Measurements from ENCODE around the gene BHMT. TPM values are rescaled to one million over a fixed set of nuclear protein-coding genes. Genes with fewer than 3 reads are reported as not detected.

The BHMT gene
- total RNA-seq, 1 experiment from 2014 or later, result 0.72 TPM

- WGBS (ENCODE audit: extremely low coverage, insufficient read length, low lambda C conversion rate), result no CpG with 5 or more reads among the region's 3 CpGs
- H2BK15ac ChIP-seq (ENCODE audit: low read depth, low read length), result no peak overlapping the region
- H3K27ac Mint-ChIP-seq, result no peak overlapping the region
These were observed 3.5 kb upstream of the BHMT start for GRCh38 chr5:79108086-79108485.

More at GRCh38 chr5:79108086-79108485, 3.5 kb upstream of the BHMT start:
- H3K27me3 Mint-ChIP-seq (ENCODE audit: low read depth), result peaks cover 32% of the 10 kb centered on the region
- no peaks in the 10 kb centered on the region for H3K9me3 Mint-ChIP-seq
- Histone ChIP-seq H2BK120ac (ENCODE audit: low read depth, low read length, poor library complexity, severe bottlenecking) (no peak overlapping the region), H2AK5ac (ENCODE audit: insufficient read length, low read length) (no peak overlapping the region), H4K91ac (ENCODE audit: insufficient read length, low read depth, low read length) (no peak overlapping the region), H3K9ac (ENCODE audit: extremely low read depth, insufficient read length, low read length) (no peak overlapping the region), H3T11ph (ENCODE audit: low read length) (no peak overlapping the region), H3K4me1 (ENCODE audit: insufficient read depth, low read length) (no peaks in the 10 kb centered on the region; the same call in none of the 2 replicates), H2BK20ac (ENCODE audit: low read depth, low read length, poor library complexity, severe bottlenecking) (no peak overlapping the region), H3K27me3 (ENCODE audit: insufficient read depth, low read length) (peaks cover 13% of the 10 kb centered on the region; the same call in 1 of the 2 replicates), H3K23me2 (ENCODE audit: insufficient read length, low read depth, low read length, poor library complexity, severe bottlenecking) (peaks cover 11% of the 10 kb centered on the region), H3K4ac (ENCODE audit: low read depth, low read length) (no peak overlapping the region), H2AFZ (ENCODE audit: low read length) (no peak overlapping the region), H3K14ac (ENCODE audit: insufficient read depth, low read length) (no peak overlapping the region), H3K9me3 (ENCODE audit: control insufficient read depth, low read depth, low read length) (no peaks in the 10 kb centered on the region), H3K79me1 (ENCODE audit: insufficient read depth, low read depth, low read length, poor library complexity, severe bottlenecking) (no peaks in the 10 kb centered on the region), H2BK12ac (ENCODE audit: insufficient read length, low read depth, low read length) (no peak overlapping the region), H4K5ac (ENCODE audit: insufficient read length, low read depth, low read length) (no peak overlapping the region), H3K27ac (ENCODE audit: insufficient read length, low read depth, low read length) (no peak overlapping the region), H3K4me2 (ENCODE audit: insufficient read depth, insufficient read length, low read length) (no peak overlapping the region), H3K56ac (ENCODE audit: insufficient read length, low read depth, low read length) (no peak overlapping the region), H2BK5ac (ENCODE audit: insufficient read length, low read length) (no peak overlapping the region), H4K20me1 (ENCODE audit: control insufficient read depth, insufficient read depth, insufficient read length) (no peaks in the 10 kb centered on the region), H4K8ac (replicated peaks; ENCODE audit: insufficient read length, low read depth, low read length) (no peak overlapping the region), H3K18ac (ENCODE audit: insufficient read length, low read depth, low read length) (no peak overlapping the region), H3K23ac (ENCODE audit: insufficient read length, low read depth, low read length) (no peak overlapping the region), H3K79me2 (ENCODE audit: insufficient read depth, low read length) (no peaks in the 10 kb centered on the region)
- H3K4me3 Mint-ChIP-seq, result no peak overlapping the region
- H3K4me1 Mint-ChIP-seq, result peaks cover 7 to 9% of the 10 kb centered on the region in 2 experiments
- TF ChIP-seq CTCF (conservative IDR thresholded peaks at IDR 0.05), result no peak
- DNase-seq, result no peak
- no peaks in the 10 kb centered on the region for H3K36me3 Mint-ChIP-seq (ENCODE audit: insufficient read depth in 1 of 3, low read depth in 3 of 3)
